BE2C (cell line): ENCODE data around the gene CNGA1.
"Not testable (repeated sequence)": the region's sequence is repeated elsewhere in the genome, so short reads cannot be mapped to it uniquely, and the experiment has no call there.

Experiments
- DNase-seq: peaks from one replicate; pipeline ENCODE4 v3.0.0-alpha.2; 2020
- H3K27me3 ChIP-seq: fragments of 250-450 bp; sonication (Bioruptor Pico); 2 replicates; pipeline ENCODE4 v1.5.1; 2020; ENCODE audit warnings: mild to moderate bottlenecking
- H3K36me3 ChIP-seq: fragments of 250-450 bp; sonication (Bioruptor Pico); 2 replicates; pipeline ENCODE4 v1.5.1; 2020; ENCODE audit warnings: mild to moderate bottlenecking
- H3K4me1 ChIP-seq: fragments of 250-450 bp; sonication (Bioruptor Pico); 2 replicates; pipeline ENCODE4 v1.5.1; 2020
- H3K4me3 ChIP-seq: 2 replicates; pipeline ENCODE4 v1.5.1; 2011; ENCODE audit warnings: low read depth, low read length
- H3K9me3 ChIP-seq: fragments of 250-450 bp; sonication (Bioruptor Pico); 2 replicates; pipeline ENCODE4 v1.5.1; 2020
- TF ChIP-seq, protein P1 (sequence below): IDR thresholded peaks from 2 replicates; pipeline ENCODE4 v1.5.1; 2012; ENCODE audit warnings: mild to moderate bottlenecking, low read depth, low read length

CNGA1 gene

DNA sequence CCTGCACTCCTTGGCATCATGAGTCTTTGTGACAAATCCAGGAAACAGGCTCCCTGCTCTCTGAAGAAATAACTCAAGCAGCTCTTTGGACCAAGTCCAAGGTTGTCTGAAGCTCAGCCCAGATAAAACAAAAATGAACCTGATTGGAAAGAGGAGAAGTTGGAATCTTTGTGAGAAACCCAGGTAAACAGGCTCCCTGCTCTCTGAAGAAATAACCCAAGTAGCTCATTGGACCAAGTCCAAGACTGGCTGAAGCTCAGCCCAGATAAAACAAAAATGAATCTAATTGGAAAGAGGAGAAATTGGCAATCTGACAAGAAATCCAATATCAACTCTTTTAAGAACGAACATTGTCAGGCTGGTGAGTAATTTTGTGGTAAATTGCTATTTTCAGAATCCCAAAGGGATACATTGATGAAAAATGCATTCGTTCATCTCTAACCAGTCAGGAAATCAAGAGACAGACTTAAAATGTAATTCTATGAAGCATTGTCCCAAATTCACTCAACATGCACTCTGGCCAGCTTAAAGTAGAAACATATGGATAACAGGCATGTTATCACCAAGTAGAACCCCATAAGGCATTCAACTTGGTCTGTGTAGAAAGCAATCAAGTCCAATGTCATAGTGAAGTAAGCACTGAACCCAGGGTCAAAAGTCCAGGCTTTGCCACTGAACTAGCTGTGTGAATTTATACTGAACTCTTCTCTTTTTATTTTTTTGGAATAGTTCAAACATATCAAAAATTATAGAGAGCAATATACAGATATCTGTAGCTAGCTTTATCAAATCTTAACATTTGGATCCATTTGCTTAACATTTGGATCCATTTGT lies 85.3 kb downstream of the CNGA1 start:
- Histone ChIP-seq H3K36me3 (no peaks in the 10 kb centered on the region), H3K4me1 (peaks cover 21% of the 10 kb centered on the region), H3K9me3 (no peaks in the 10 kb centered on the region; the same call in 1 of the 2 replicates), H3K4me3 (no peak overlapping the region), H3K27me3 (no peaks in the 10 kb centered on the region)
- TF ChIP-seq, protein P1, sequence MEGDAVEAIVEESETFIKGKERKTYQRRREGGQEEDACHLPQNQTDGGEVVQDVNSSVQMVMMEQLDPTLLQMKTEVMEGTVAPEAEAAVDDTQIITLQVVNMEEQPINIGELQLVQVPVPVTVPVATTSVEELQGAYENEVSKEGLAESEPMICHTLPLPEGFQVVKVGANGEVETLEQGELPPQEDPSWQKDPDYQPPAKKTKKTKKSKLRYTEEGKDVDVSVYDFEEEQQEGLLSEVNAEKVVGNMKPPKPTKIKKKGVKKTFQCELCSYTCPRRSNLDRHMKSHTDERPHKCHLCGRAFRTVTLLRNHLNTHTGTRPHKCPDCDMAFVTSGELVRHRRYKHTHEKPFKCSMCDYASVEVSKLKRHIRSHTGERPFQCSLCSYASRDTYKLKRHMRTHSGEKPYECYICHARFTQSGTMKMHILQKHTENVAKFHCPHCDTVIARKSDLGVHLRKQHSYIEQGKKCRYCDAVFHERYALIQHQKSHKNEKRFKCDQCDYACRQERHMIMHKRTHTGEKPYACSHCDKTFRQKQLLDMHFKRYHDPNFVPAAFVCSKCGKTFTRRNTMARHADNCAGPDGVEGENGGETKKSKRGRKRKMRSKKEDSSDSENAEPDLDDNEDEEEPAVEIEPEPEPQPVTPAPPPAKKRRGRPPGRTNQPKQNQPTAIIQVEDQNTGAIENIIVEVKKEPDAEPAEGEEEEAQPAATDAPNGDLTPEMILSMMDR, result no peak
- peak; percentile 31 for DNase-seq

DNA sequence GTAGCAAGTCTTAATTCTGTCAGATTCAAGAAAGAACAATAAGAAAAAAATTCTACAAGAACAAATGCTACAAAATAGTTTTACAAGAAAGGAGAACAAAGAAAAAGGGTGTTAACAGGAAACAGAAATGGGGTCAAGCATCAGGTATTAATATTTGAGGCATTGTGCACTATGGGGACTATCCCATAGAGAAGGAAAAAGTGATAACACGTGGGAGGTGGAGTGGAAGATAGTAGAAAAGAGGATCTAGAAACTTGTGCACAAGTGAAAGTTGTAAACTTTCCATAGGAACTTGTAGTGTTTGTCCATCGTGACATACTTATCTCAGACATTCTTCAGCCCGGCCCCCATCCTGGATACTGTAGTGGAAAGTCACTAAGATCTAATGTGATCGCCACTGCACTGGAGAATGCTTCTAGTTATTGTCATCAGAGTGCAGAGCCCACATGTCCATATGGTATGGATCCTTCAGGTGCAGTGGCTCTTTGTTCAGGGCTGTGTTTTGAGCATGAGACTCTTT lies 86.7 kb downstream of the CNGA1 start:
- TF ChIP-seq, protein P1, result no peak
- H3K36me3 ChIP-seq, result no peaks in the 10 kb centered on the region
- no peaks in the 10 kb centered on the region for H3K27me3 ChIP-seq
- no peak overlapping the region for H3K4me3 ChIP-seq
- H3K4me1 ChIP-seq, result peaks cover 21% of the 10 kb centered on the region
- no peaks in the 10 kb centered on the region; the same call in 1 of the 2 replicates for H3K9me3 ChIP-seq
- no peak for DNase-seq

DNA sequence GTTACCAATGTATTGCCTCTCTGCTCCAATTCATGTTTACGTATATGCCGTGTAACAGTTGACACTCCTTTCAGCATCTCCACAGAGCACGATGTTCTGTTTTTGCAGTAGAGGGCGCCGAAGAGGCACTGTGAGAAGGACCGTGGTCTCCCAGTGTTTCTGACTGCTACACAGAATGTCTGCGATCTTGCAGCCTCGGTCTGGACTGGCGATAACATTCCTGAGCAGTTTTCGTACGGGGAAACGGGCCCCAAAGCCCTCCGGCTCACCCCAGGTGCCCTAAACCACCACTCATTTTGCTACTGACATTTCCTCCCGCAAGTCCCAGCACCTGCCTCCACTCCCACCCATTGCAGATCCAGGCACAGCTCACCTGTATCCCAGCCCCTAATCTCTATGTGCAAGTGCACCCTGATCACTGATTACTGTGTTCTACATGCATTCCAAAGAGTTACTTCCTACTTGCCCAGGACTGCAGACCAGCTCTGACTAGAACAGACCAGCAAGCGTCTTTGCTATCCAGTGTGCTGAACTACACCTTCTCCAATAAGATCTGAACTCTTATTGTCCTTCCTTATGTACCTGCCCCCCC lies 89.7 kb downstream of the CNGA1 start:
- Histone ChIP-seq H3K4me1 (peaks cover 20% of the 10 kb centered on the region), H3K4me3 (peak overlapping the region; percentile 40), H3K9me3 (no peaks in the 10 kb centered on the region; the same call in 1 of the 2 replicates), H3K36me3 (no peaks in the 10 kb centered on the region), H3K27me3 (no peaks in the 10 kb centered on the region)
- TF ChIP-seq, protein P1, result peak; percentile 92
- DNase-seq, result peak; percentile 75

DNA sequence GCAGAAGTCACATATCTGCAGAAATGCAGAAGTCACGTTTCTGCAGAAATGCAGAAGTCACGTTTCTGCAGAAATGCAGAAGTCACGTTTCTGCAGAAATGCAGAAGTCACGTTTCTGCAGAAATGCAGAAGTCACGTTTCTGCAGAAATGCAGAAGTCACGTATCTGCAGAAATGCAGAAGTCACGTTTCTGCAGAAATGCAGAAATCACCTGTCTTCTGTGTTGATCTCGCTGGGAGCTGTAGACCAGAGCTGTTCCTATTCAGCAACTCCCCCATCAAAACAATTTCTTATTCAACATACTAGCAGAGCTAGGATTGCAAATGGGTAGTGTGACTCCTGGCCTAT lies 93.2 kb downstream of the CNGA1 start:
- H3K27me3 ChIP-seq, DNase-seq, H3K4me1 ChIP-seq, H3K36me3 ChIP-seq, H3K9me3 ChIP-seq, H3K4me3 ChIP-seq: not testable (repeated sequence)

DNA sequence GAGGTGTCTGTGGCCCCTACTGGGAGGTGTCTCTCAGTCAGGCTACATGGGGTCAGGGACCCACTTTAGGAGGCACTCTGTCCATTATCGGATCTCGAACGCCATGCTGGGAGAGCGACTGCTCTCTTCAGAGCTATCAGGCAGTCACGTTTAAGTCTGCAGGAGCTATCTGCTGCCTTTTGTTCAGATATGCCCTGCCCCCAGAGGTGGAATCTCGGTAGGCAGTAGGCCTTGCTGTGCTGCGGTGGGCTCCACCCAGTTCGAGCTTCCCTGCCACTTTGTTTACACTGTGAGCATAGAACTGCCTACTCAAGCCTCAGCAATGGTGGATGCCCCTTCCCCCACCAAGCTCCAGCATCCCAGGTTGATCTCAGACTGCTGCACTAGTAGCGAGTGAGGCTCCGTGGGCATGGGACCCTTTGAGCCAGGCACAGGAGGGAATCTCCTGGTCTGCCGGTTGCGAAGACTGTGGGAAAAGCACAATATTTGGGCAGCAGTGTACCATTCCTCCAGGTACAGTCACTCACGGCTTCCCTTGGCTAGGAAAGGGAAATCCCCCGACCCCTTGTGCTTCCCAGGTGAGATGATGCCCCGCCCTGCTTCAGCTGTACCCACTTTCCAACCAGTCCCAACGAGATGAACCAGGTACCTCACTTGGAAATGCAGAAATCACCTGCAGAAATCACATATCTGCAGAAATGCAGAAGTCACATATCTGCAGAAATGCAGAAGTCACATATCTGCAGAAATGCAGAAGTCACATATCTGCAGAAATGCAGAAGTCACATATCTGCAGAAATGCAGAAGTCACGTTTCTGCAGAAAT lies 93.8 kb downstream of the CNGA1 start:
- not testable (repeated sequence) for H3K27me3 ChIP-seq, H3K36me3 ChIP-seq, H3K4me3 ChIP-seq, DNase-seq, H3K4me1 ChIP-seq, H3K9me3 ChIP-seq

DNA sequence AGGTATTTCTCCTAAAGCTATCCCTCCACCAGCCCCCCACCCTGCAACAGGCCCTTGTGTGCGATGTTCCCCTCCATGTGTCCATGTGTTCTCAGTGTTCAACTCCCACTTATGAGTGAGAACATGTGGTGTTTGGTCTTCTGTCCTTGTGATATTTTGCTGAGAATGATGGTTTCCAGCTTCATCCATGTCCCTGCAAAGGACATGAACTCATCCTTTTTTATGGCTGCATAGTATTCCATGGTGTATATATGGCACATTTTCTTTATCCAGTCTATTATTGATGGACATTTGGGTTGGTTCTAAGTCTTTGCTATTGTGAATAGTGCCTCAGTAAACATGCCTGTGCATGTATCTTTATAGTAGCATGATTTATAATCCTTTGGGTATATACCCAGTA lies 99.3 kb downstream of the CNGA1 start:
- not testable (repeated sequence) for H3K36me3 ChIP-seq, DNase-seq

DNA sequence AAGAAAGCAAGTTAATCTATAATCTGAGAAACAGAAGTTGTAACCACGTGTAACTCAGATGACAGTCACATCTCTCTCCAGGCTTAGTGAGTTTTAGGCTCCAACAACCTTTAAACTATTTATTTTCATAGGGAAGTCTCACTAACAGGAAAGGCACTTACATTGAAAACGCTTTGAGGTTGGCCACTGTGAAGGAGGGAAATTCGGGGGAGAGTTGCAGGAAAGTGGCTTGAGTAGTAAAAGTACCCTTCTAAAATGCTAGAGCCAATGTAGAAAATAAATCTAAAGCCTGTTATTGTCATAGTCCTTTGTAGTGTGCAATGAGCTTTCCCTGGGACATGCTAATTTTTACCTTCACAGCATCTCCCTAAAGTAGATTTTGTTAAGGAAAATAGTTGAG lies 101.1 kb downstream of the CNGA1 start:
- H3K4me1 ChIP-seq, result no peaks in the 10 kb centered on the region
- H3K9me3 ChIP-seq, result 0 out of 2 replicates have a peak, but pooled peaks cover 3% of the 10 kb centered on the region
- H3K36me3 ChIP-seq, result peaks cover 4% of the 10 kb centered on the region
- H3K27me3 ChIP-seq, result no peaks in the 10 kb centered on the region
- H3K4me3 ChIP-seq, result peak overlapping the region; percentile 87
- DNase-seq, result no peak
- TF ChIP-seq, protein P1, result no peak

More for the DNA sequence above, 99.3 kb downstream of the CNGA1 start:
- not testable (repeated sequence) for H3K27me3 ChIP-seq, H3K4me1 ChIP-seq, H3K4me3 ChIP-seq, H3K9me3 ChIP-seq
